PC-3 (cell line): ENCODE results near the gene RAD9A. TPM values are rescaled to one million over a fixed set of nuclear protein-coding genes. Genes with fewer than 3 reads are reported as not detected.

Experiments used
- ATAC-seq: fragments of 200-7000 bp; cut with Tn5 transposase; 2 replicates; pipeline ENCODE4 v1.9.1; 2020; ENCODE audit warnings: mild to moderate bottlenecking, moderate library complexity
- BruUV-seq: library from RNA; stranded (reverse); fragments of 400-500 nt; replicated peaks from 2 replicates; lab custom pipeline; 2021; lab: Mats Ljungman, UMichigan
- CTCF ChIA-PET: fragments of 300-600 bp; sonication (Branson Sonifier 250); formaldehyde crosslinking; loops from one replicate; lab custom pipeline; 2022; ENCODE audit warnings: antibody characterized with exemption; lab: Charles Lee
- POLR2A ChIA-PET: fragments of 300-600 bp; sonication (Branson Sonifier 250); formaldehyde crosslinking; loops from one replicate; lab custom pipeline; 2022; ENCODE audit warnings: antibody characterized with exemption; ENCODE audit not compliant: unreplicated experiment; lab: Charles Lee
- DNase-seq: peaks from one replicate; pipeline ENCODE4 v3.0.0-alpha.2; 2015
- H2AFZ ChIP-seq: fragments of 300-600 bp; sonication (generic); 2 replicates; pipeline ENCODE4 v1.6.0; 2016; ENCODE audit warnings: antibody characterized with exemption, low read length
- H3F3A ChIP-seq: fragments of 300-600 bp; sonication (generic); one replicate; pipeline ENCODE4 v1.6.0; 2017; ENCODE audit warnings: antibody characterized with exemption, low read length, control low read depth, mild to moderate bottlenecking; ENCODE audit not compliant: unreplicated experiment
- H3K27ac ChIP-seq: fragments of 300-600 bp; sonication (generic); 2 replicates; pipeline ENCODE4 v1.5.1; 2016; ENCODE audit warnings: mild to moderate bottlenecking, low read length
- H3K27me3 ChIP-seq: fragments of 300-600 bp; sonication (generic); 2 replicates; pipeline ENCODE4 v1.6.1; 2016; ENCODE audit warnings: low read length, mixed read lengths
- H3K36me3 ChIP-seq: fragments of 300-600 bp; sonication (generic); 2 replicates; pipeline ENCODE4 v1.6.1; 2016; ENCODE audit warnings: low read depth, mixed run types, low read length, mixed read lengths
- H3K4me1 ChIP-seq: fragments of 300-600 bp; sonication (generic); 2 replicates; pipeline ENCODE4 v1.5.1; 2016; ENCODE audit warnings: low read length; ENCODE audit not compliant: insufficient read depth
- H3K4me2 ChIP-seq: fragments of 300-600 bp; sonication (generic); 2 replicates; pipeline ENCODE4 v1.6.0; 2016; ENCODE audit warnings: low read length
- H3K4me3 ChIP-seq: fragments of 300-600 bp; sonication (generic); 2 replicates; pipeline ENCODE4 v1.5.1; 2016; ENCODE audit warnings: mild to moderate bottlenecking, low read length, mixed read lengths
- H3K79me2 ChIP-seq: fragments of 300-600 bp; sonication (generic); 2 replicates; pipeline ENCODE4 v1.6.1; 2017; ENCODE audit warnings: low read length, mixed read lengths
- H3K9ac ChIP-seq: fragments of 300-600 bp; sonication (generic); 2 replicates; pipeline ENCODE4 v1.6.0; 2016; ENCODE audit warnings: mild to moderate bottlenecking, low read length
- H3K9me2 ChIP-seq: fragments of 300-600 bp; sonication (generic); replicated peaks from 2 replicates; pipeline ENCODE4 v1.6.1; 2016; ENCODE audit warnings: mixed run types, low read length, mixed read lengths
- H3K9me3 ChIP-seq: fragments of 300-600 bp; sonication (generic); 2 replicates; pipeline ENCODE4 v1.6.1; 2016; ENCODE audit warnings: low read length, mixed read lengths
- H4K20me1 ChIP-seq: fragments of 300-600 bp; sonication (generic); 2 replicates; pipeline ENCODE4 v1.6.1; 2016; ENCODE audit warnings: low read length, mixed read lengths
- EZH2 ChIP-seq: fragments of 300-600 bp; sonication (generic); IDR thresholded peaks from one replicate; pipeline ENCODE4 v1.6.1; 2017; ENCODE audit warnings: antibody characterized with exemption, mild to moderate bottlenecking, low read length; ENCODE audit not compliant: unreplicated experiment
- EZH2phosphoT487 ChIP-seq: fragments of 300-600 bp; sonication (generic); IDR thresholded peaks from 2 replicates; pipeline ENCODE4 v1.6.1; 2018; ENCODE audit warnings: mild to moderate bottlenecking, antibody characterized with exemption, low read length, borderline replicate concordance
- intact Hi-C: fragments of 100-400 bp; cut with micrococcal nuclease; formaldehyde crosslinking; loops from 2 replicates; pipeline ENCODE4 v1.9.0; 2023
- total RNA-seq: library from RNA; depleted of rRNA; stranded (reverse); fragments of >200 nt; gene quantifications from 2 replicates; pipeline ENCODE4 v1.2.3, GENCODE V29; 2014
- TF ChIP-seq, protein P1 (sequence below): fragments of 300-600 bp; sonication (generic); conservative IDR thresholded peaks from 2 replicates; pipeline ENCODE4 v1.5.1; 2017; ENCODE audit warnings: antibody characterized with exemption, low read depth, mild to moderate bottlenecking, low read length

RAD9A gene
- total RNA-seq, 1 experiment from 2014 or later = 45.5 TPM

- ATAC-seq = no peak
- TF ChIP-seq, protein P1, sequence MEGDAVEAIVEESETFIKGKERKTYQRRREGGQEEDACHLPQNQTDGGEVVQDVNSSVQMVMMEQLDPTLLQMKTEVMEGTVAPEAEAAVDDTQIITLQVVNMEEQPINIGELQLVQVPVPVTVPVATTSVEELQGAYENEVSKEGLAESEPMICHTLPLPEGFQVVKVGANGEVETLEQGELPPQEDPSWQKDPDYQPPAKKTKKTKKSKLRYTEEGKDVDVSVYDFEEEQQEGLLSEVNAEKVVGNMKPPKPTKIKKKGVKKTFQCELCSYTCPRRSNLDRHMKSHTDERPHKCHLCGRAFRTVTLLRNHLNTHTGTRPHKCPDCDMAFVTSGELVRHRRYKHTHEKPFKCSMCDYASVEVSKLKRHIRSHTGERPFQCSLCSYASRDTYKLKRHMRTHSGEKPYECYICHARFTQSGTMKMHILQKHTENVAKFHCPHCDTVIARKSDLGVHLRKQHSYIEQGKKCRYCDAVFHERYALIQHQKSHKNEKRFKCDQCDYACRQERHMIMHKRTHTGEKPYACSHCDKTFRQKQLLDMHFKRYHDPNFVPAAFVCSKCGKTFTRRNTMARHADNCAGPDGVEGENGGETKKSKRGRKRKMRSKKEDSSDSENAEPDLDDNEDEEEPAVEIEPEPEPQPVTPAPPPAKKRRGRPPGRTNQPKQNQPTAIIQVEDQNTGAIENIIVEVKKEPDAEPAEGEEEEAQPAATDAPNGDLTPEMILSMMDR = no peak
Observed at GRCh38 chr11:67407688-67408163, 15.9 kb downstream of the RAD9A start.

DNA sequence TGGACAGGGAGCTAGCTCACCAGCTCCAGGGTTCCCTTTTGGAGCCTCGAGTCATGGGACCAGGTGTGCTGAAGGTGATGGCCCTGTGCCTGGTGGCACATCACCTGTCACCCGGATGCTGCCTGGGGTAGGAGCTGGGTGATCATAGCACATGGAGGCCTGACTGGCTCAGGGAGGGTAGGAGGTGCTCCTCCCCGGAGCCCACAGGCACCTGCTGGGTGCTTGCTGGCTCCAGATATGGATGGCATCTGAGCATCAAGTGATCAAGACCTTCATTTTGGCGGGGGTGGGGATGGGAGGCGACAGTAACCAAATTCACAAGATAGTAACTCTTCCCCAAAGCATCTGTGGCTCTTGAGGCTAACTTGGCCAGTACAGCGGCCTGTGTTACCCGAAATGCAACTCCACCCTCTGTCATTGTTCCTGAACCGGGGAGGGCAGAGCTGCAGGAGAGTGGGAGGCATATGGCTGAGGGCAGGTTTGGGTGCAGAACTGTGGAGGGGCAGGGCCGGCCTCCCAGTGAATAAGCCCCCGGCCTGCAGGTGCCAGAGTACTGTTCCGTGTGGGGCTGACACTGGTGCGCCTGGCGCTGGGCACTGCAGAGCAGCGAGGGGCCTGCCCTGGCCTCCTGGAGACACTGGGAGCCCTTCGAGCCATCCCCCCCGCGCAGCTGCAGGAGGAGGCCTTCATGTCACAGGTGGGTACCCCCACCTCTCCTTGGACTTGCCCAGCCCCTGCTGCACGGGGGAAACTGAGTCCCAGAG is 16.8 kb downstream of the RAD9A start:
- no peaks in the 10 kb centered on the region for H3K27me3 ChIP-seq
- no peaks in the 10 kb centered on the region for H4K20me1 ChIP-seq
- ChIA-PET POLR2A (interaction anchor here (0.7 kb wide), 1 partner anchor 114 kb away, joined by 4 read pairs; no protein-coding TSS in a partner anchor), CTCF (no interaction called here)
- TF ChIP-seq, protein P1 = no peak
- TF ChIP-seq EZH2 = no peak
- TF ChIP-seq EZH2phosphoT487 = no peak
- no peak for ATAC-seq
- H3K9ac ChIP-seq = no peak overlapping the region
- H3F3A ChIP-seq = no peaks in the 10 kb centered on the region
- no peak overlapping the region for H3K4me2 ChIP-seq
- H3K79me2 ChIP-seq = no peaks in the 10 kb centered on the region
- H3K9me2 ChIP-seq = no peaks in the 10 kb centered on the region
- intact Hi-C loops = no loop called here
- no peak overlapping the region for H3K27ac ChIP-seq
- H3K4me1 ChIP-seq = no peaks in the 10 kb centered on the region; the same call in 1 of the 2 replicates
- no peak overlapping the region for H2AFZ ChIP-seq
- no peak overlapping the region for H3K4me3 ChIP-seq
- BruUV-seq = no TSS peak
- H3K9me3 ChIP-seq = no peaks in the 10 kb centered on the region
- H3K36me3 ChIP-seq = no peaks in the 10 kb centered on the region
- no peak for DNase-seq

More at GRCh38 chr11:67407688-67408163, 15.9 kb downstream of the RAD9A start:
- no peak for DNase-seq
- no peak overlapping the region for H2AFZ ChIP-seq
- no peak overlapping the region for H3K27ac ChIP-seq
- no peaks in the 10 kb centered on the region for H3K9me2 ChIP-seq
- ChIA-PET CTCF (no interaction called here), POLR2A (no interaction called here)
- H3K4me1 ChIP-seq = no peaks in the 10 kb centered on the region; the same call in 1 of the 2 replicates
- H3K4me2 ChIP-seq = no peak overlapping the region
- H3K36me3 ChIP-seq = no peaks in the 10 kb centered on the region
- H4K20me1 ChIP-seq = no peaks in the 10 kb centered on the region
- H3F3A ChIP-seq = no peaks in the 10 kb centered on the region
- BruUV-seq = no TSS peak
- no peak overlapping the region for H3K9ac ChIP-seq
- intact Hi-C loops = no loop called here
- no peak overlapping the region for H3K4me3 ChIP-seq
- H3K79me2 ChIP-seq = no peaks in the 10 kb centered on the region
- H3K9me3 ChIP-seq = no peaks in the 10 kb centered on the region
- no peaks in the 10 kb centered on the region for H3K27me3 ChIP-seq

GRCh38 chr11:67409261-67409666 is 17.5 kb downstream of the RAD9A start:
- TF ChIP-seq EZH2 = no peak
- TF ChIP-seq, protein P1 = no peak
- TF ChIP-seq EZH2phosphoT487 = no peak
- Histone ChIP-seq H3K4me3 (no peak overlapping the region), H2AFZ (no peak overlapping the region), H3K36me3 (no peaks in the 10 kb centered on the region), H3K9me2 (no peaks in the 10 kb centered on the region), H3K27ac (no peak overlapping the region), H3K4me2 (no peak overlapping the region), H3F3A (no peaks in the 10 kb centered on the region), H3K79me2 (no peaks in the 10 kb centered on the region), H3K27me3 (no peaks in the 10 kb centered on the region), H3K9ac (no peak overlapping the region), H4K20me1 (no peaks in the 10 kb centered on the region), H3K9me3 (no peaks in the 10 kb centered on the region), H3K4me1 (no peaks in the 10 kb centered on the region; the same call in 1 of the 2 replicates)
- intact Hi-C loops = no loop called here
- ChIA-PET POLR2A (no interaction called here), CTCF (no interaction called here)
- no TSS peak for BruUV-seq
- DNase-seq = no peak
- ATAC-seq = no peak
